Measurements from ENCODE around the gene ACOX1. TPM values are rescaled to one million over a fixed set of nuclear protein-coding genes. Genes with fewer than 3 reads are reported as not detected.

Gene ACOX1
- total and polyA plus RNA-seq, 2 of the 13 experiments (the other 11 are each of a cell fraction or from before 2014, with no cell fraction given): 86.4 to 120 TPM

DNA sequence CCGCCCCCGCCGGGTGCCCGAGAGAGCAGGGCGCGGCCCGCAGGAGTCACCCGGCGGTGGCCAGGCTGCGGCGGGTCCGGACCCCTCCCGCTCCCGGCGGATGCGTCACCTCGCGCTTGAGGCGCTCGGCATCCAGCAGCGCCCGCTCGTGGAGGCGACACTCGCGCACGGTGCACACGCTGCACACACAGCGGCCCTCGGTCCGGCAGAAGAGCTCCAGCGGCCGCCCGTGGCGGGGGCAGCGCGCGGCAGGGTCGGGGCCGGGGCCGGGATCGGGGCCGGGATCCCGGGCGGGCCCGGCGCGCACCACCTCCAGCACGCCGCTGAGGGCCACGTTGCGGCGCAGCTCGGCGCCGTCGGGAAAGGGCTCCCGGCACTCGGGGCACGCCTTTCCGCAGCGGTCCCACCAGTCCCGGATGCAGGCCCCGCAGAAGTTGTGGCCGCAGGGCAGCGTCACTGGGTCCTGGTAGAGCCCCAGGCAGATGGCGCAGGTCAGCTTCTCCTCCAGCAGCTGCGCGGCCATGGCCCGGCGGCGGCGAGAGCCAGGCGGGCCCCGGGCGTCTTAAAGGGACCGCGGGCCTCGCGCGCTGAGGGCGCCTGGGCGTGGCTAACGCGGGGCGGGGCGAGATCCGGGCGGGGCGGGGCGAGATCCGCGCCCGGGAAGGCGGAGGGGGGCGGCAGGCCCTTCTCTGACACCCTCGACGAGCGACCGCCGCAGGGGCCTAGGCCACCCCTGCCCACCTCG lies 82.4 kb downstream of the ACOX1 start, which contains the start of gene TRIM65 (continued):
- TF ChIP-seq, protein P1, sequence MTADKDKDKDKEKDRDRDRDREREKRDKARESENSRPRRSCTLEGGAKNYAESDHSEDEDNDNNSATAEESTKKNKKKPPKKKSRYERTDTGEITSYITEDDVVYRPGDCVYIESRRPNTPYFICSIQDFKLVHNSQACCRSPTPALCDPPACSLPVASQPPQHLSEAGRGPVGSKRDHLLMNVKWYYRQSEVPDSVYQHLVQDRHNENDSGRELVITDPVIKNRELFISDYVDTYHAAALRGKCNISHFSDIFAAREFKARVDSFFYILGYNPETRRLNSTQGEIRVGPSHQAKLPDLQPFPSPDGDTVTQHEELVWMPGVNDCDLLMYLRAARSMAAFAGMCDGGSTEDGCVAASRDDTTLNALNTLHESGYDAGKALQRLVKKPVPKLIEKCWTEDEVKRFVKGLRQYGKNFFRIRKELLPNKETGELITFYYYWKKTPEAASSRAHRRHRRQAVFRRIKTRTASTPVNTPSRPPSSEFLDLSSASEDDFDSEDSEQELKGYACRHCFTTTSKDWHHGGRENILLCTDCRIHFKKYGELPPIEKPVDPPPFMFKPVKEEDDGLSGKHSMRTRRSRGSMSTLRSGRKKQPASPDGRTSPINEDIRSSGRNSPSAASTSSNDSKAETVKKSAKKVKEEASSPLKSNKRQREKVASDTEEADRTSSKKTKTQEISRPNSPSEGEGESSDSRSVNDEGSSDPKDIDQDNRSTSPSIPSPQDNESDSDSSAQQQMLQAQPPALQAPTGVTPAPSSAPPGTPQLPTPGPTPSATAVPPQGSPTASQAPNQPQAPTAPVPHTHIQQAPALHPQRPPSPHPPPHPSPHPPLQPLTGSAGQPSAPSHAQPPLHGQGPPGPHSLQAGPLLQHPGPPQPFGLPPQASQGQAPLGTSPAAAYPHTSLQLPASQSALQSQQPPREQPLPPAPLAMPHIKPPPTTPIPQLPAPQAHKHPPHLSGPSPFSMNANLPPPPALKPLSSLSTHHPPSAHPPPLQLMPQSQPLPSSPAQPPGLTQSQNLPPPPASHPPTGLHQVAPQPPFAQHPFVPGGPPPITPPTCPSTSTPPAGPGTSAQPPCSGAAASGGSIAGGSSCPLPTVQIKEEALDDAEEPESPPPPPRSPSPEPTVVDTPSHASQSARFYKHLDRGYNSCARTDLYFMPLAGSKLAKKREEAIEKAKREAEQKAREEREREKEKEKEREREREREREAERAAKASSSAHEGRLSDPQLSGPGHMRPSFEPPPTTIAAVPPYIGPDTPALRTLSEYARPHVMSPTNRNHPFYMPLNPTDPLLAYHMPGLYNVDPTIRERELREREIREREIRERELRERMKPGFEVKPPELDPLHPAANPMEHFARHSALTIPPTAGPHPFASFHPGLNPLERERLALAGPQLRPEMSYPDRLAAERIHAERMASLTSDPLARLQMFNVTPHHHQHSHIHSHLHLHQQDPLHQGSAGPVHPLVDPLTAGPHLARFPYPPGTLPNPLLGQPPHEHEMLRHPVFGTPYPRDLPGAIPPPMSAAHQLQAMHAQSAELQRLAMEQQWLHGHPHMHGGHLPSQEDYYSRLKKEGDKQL (CRISPR knock-in tag; IDR thresholded peaks at IDR 0.05; ENCODE audit: low read depth): 0 out of 2 replicates have a peak, but pooled peaks have one; percentile 32
- TF ChIP-seq ZNF577 (CRISPR knock-in tag; IDR thresholded peaks at IDR 0.05; ENCODE audit: borderline replicate concordance, low read depth) (peak; percentile 89; the same call in 1 of the 2 replicates), ZBTB38 (CRISPR knock-in tag; IDR thresholded peaks at IDR 0.05) (no peak; the same call in 1 of the 2 replicates), ZNF558 (CRISPR knock-in tag; IDR thresholded peaks at IDR 0.05; ENCODE audit: borderline replicate concordance) (no peak), EEA1 (CRISPR knock-in tag; IDR thresholded peaks at IDR 0.05; ENCODE audit: borderline replicate concordance) (peak; percentile 83; the same call in 1 of the 2 replicates), TMF1 (CRISPR knock-in tag; IDR thresholded peaks at IDR 0.05; ENCODE audit: low read depth) (peak; percentile 84; the same call in 1 of the 2 replicates), ZNF660 (CRISPR knock-in tag; IDR thresholded peaks at IDR 0.05; ENCODE audit: borderline replicate concordance, low read depth) (no peak), GATAD2A (CRISPR knock-in tag; IDR thresholded peaks at IDR 0.05) (0 out of 2 replicates have a peak, but pooled peaks have one; percentile 21), ZNF598 (CRISPR knock-in tag; IDR thresholded peaks at IDR 0.05; ENCODE audit: borderline replicate concordance) (no peak)
- TF ChIP-seq, protein P2, sequence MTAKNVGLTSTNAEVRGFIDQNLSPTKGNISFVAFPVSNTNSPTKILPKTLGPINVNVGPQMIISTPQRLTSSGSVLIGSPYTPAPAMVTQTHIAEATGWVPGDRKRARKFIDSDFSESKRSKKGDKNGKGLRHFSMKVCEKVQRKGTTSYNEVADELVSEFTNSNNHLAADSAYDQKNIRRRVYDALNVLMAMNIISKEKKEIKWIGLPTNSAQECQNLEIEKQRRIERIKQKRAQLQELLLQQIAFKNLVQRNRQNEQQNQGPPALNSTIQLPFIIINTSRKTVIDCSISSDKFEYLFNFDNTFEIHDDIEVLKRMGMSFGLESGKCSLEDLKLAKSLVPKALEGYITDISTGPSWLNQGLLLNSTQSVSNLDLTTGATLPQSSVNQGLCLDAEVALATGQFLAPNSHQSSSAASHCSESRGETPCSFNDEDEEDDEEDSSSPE (CRISPR knock-in tag; IDR thresholded peaks at IDR 0.05): peak; percentile 45
- TF ChIP-seq, protein P3, sequence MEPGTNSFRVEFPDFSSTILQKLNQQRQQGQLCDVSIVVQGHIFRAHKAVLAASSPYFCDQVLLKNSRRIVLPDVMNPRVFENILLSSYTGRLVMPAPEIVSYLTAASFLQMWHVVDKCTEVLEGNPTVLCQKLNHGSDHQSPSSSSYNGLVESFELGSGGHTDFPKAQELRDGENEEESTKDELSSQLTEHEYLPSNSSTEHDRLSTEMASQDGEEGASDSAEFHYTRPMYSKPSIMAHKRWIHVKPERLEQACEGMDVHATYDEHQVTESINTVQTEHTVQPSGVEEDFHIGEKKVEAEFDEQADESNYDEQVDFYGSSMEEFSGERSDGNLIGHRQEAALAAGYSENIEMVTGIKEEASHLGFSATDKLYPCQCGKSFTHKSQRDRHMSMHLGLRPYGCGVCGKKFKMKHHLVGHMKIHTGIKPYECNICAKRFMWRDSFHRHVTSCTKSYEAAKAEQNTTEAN (CRISPR knock-in tag; conservative IDR thresholded peaks at IDR 0.05): 0 out of 2 replicates have a peak, but pooled peaks have one; percentile 16
- TF ChIP-seq, protein P4, sequence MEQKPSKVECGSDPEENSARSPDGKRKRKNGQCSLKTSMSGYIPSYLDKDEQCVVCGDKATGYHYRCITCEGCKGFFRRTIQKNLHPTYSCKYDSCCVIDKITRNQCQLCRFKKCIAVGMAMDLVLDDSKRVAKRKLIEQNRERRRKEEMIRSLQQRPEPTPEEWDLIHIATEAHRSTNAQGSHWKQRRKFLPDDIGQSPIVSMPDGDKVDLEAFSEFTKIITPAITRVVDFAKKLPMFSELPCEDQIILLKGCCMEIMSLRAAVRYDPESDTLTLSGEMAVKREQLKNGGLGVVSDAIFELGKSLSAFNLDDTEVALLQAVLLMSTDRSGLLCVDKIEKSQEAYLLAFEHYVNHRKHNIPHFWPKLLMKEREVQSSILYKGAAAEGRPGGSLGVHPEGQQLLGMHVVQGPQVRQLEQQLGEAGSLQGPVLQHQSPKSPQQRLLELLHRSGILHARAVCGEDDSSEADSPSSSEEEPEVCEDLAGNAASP (CRISPR knock-in tag; IDR thresholded peaks at IDR 0.05; ENCODE audit: borderline replicate concordance): no peak
- TF ChIP-seq, protein P5, sequence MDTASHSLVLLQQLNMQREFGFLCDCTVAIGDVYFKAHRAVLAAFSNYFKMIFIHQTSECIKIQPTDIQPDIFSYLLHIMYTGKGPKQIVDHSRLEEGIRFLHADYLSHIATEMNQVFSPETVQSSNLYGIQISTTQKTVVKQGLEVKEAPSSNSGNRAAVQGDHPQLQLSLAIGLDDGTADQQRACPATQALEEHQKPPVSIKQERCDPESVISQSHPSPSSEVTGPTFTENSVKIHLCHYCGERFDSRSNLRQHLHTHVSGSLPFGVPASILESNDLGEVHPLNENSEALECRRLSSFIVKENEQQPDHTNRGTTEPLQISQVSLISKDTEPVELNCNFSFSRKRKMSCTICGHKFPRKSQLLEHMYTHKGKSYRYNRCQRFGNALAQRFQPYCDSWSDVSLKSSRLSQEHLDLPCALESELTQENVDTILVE (CRISPR knock-in tag; IDR thresholded peaks at IDR 0.05): peak; percentile 54; the same call in 1 of the 2 replicates
- TF ChIP-seq, protein P6, sequence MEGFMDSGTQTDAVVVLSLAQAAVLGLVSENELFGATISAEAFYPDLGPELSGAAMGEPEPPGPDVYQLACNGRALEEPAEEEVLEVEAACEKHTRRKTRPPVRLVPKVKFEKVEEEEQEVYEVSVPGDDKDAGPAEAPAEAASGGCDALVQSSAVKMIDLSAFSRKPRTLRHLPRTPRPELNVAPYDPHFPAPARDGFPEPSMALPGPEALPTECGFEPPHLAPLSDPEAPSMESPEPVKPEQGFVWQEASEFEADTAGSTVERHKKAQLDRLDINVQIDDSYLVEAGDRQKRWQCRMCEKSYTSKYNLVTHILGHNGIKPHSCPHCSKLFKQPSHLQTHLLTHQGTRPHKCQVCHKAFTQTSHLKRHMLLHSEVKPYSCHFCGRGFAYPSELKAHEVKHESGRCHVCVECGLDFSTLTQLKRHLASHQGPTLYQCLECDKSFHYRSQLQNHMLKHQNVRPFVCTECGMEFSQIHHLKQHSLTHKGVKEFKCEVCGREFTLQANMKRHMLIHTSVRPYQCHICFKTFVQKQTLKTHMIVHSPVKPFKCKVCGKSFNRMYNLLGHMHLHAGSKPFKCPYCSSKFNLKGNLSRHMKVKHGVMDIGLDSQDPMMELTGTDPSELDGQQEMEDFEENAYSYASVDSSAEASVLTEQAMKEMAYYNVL (CRISPR knock-in tag; IDR thresholded peaks at IDR 0.05; ENCODE audit: borderline replicate concordance): no peak; the same call in 1 of the 2 replicates
